MM.1S (cell line): Measurements from ENCODE around the gene CENPT.
"Not testable (repeated sequence)": the region's sequence is repeated elsewhere in the genome, so short reads cannot be mapped to it uniquely, and the experiment has no call there.

Source experiments
- DNase-seq: peaks from one replicate; pipeline ENCODE4 v3.0.0-alpha.2; 2015
- H2AFZ ChIP-seq: fragments of 300-600 bp; sonication (generic); 2 replicates; pipeline ENCODE4 v1.6.0; 2016; ENCODE audit warnings: antibody characterized with exemption, low read length
- H3F3A ChIP-seq: fragments of 300-600 bp; sonication (generic); 2 replicates; pipeline ENCODE4 v1.6.1; 2016; ENCODE audit warnings: mild to moderate bottlenecking, antibody characterized with exemption, low read length, moderate library complexity, mixed read lengths; ENCODE audit not compliant: insufficient read depth
- H3K27ac ChIP-seq: fragments of 300-600 bp; sonication (generic); 2 replicates; pipeline ENCODE4 v1.5.1; 2016; ENCODE audit warnings: mild to moderate bottlenecking, low read length
- H3K27me3 ChIP-seq: fragments of 300-600 bp; sonication (generic); replicated peaks from 2 replicates; pipeline ENCODE4 v1.6.0; 2016; ENCODE audit warnings: low read length; ENCODE audit not compliant: insufficient read depth
- H3K36me3 ChIP-seq: fragments of 300-600 bp; sonication (generic); replicated peaks from 2 replicates; pipeline ENCODE4 v1.6.1; 2016; ENCODE audit warnings: mild to moderate bottlenecking, low read length, mixed read lengths; ENCODE audit not compliant: insufficient read depth
- H3K4me1 ChIP-seq: fragments of 300-600 bp; sonication (generic); 2 replicates; pipeline ENCODE4 v1.6.1; 2016; ENCODE audit warnings: low read length, mixed read lengths
- H3K4me2 ChIP-seq: fragments of 300-600 bp; sonication (generic); 2 replicates; pipeline ENCODE4 v1.6.0; 2016; ENCODE audit warnings: low read depth, low read length
- H3K4me3 ChIP-seq: fragments of 300-600 bp; sonication (generic); 2 replicates; pipeline ENCODE4 v1.5.1; 2016; ENCODE audit warnings: low read length, mixed read lengths
- H3K79me2 ChIP-seq: fragments of 300-600 bp; sonication (generic); 2 replicates; pipeline ENCODE4 v1.6.1; 2016; ENCODE audit warnings: mixed run types, low read length, mixed read lengths
- H3K9ac ChIP-seq: fragments of 300-600 bp; sonication (generic); 2 replicates; pipeline ENCODE4 v1.6.1; 2016; ENCODE audit warnings: low read length, mixed read lengths
- H3K9me2 ChIP-seq: fragments of 300-600 bp; sonication (generic); replicated peaks from 2 replicates; pipeline ENCODE4 v1.6.1; 2016; ENCODE audit warnings: mild to moderate bottlenecking, low read length, mixed read lengths; ENCODE audit not compliant: insufficient read depth
- H3K9me3 ChIP-seq: fragments of 300-600 bp; sonication (generic); replicated peaks from 2 replicates; pipeline ENCODE4 v1.6.1; 2016; ENCODE audit warnings: mild to moderate bottlenecking, low read length, mixed read lengths; ENCODE audit not compliant: insufficient read depth
- H4K20me1 ChIP-seq: fragments of 300-600 bp; sonication (generic); 2 replicates; pipeline ENCODE4 v1.6.1; 2016; ENCODE audit warnings: mild to moderate bottlenecking, low read length, moderate library complexity, mixed read lengths; ENCODE audit not compliant: insufficient read depth
- CTCF ChIP-seq: fragments of 300-600 bp; sonication (generic); IDR thresholded peaks from 2 replicates; pipeline ENCODE4 v1.5.1; 2016; ENCODE audit warnings: antibody characterized with exemption, low read length, mixed read lengths
- EZH2 ChIP-seq: fragments of 300-600 bp; sonication (generic); optimal IDR thresholded peaks from 2 replicates; pipeline ENCODE3; 2017; ENCODE audit warnings: low read depth, mild to moderate bottlenecking, antibody characterized with exemption, low read length, mixed read lengths
- EZH2phosphoT487 ChIP-seq: fragments of 300-600 bp; sonication (generic); IDR thresholded peaks from 2 replicates; pipeline ENCODE4 v1.6.1; 2018; ENCODE audit warnings: antibody characterized with exemption, low read length

CENPT gene

GRCh38 chr16:67841198-67841815 is 6.2 kb downstream of the CENPT start:
- peak overlapping the region; percentile 98 for H3K4me3 ChIP-seq
- TF ChIP-seq CTCF (no peak), EZH2 (no peak), EZH2phosphoT487 (no peak)
- H3K27ac ChIP-seq: no peak overlapping the region
- H4K20me1 ChIP-seq: no peaks in the 10 kb centered on the region
- no peak for DNase-seq
- no peaks in the 10 kb centered on the region for H3K36me3 ChIP-seq
- H3K9me3 ChIP-seq: no peaks in the 10 kb centered on the region
- H3K4me1 ChIP-seq: peaks cover 25% of the 10 kb centered on the region
- H3K4me2 ChIP-seq: peak overlapping the region; percentile 84
- H3K27me3 ChIP-seq: no peaks in the 10 kb centered on the region
- H2AFZ ChIP-seq: peak overlapping the region; percentile 99
- no peaks in the 10 kb centered on the region for H3K9me2 ChIP-seq
- H3K79me2 ChIP-seq: peaks cover 38% of the 10 kb centered on the region
- peaks cover 30% of the 10 kb centered on the region for H3F3A ChIP-seq
- H3K9ac ChIP-seq: peak overlapping the region; percentile 95; the same call in 1 of the 2 replicates

GRCh38 chr16:67837811-67838210 is 9.7 kb downstream of the CENPT start:
- Histone ChIP-seq H3K4me2 (no peak overlapping the region), H3K9me2 (no peaks in the 10 kb centered on the region)
- TF ChIP-seq CTCF (no peak), EZH2phosphoT487 (no peak), EZH2 (no peak)

GRCh38 chr16:67837190-67837589 is 10.3 kb downstream of the CENPT start:
- H3K9me2 ChIP-seq, H3K9ac ChIP-seq, H2AFZ ChIP-seq, DNase-seq, H3K27me3 ChIP-seq, H3K4me1 ChIP-seq, H3F3A ChIP-seq, H3K27ac ChIP-seq, H3K4me3 ChIP-seq, H3K36me3 ChIP-seq, H3K4me2 ChIP-seq, H3K9me3 ChIP-seq, H4K20me1 ChIP-seq: not testable (repeated sequence)
- H3K79me2 ChIP-seq: peaks cover 14% of the 10 kb centered on the region

More at GRCh38 chr16:67837811-67838210, 9.7 kb downstream of the CENPT start:
- no peak for DNase-seq
- H2AFZ ChIP-seq: no peak overlapping the region
- no peaks in the 10 kb centered on the region for H4K20me1 ChIP-seq
- H3K36me3 ChIP-seq: no peaks in the 10 kb centered on the region
- peaks cover 5% of the 10 kb centered on the region for H3K4me1 ChIP-seq
- peaks cover 5% of the 10 kb centered on the region for H3F3A ChIP-seq
- H3K27ac ChIP-seq: no peak overlapping the region
- no peaks in the 10 kb centered on the region for H3K27me3 ChIP-seq
- H3K9ac ChIP-seq: no peak overlapping the region
- no peak overlapping the region for H3K4me3 ChIP-seq
- H3K9me3 ChIP-seq: no peaks in the 10 kb centered on the region
- peaks cover 13% of the 10 kb centered on the region for H3K79me2 ChIP-seq

- Histone ChIP-seq H3K9me2 (no peaks in the 10 kb centered on the region), H3K9me3 (no peaks in the 10 kb centered on the region), H3K4me1 (no peaks in the 10 kb centered on the region), H4K20me1 (no peaks in the 10 kb centered on the region), H3K4me3 (peak overlapping the region; percentile 77), H2AFZ (peak overlapping the region; percentile 55), H3K9ac (no peak overlapping the region; the same call in 1 of the 2 replicates), H3K27ac (no peak overlapping the region), H3F3A (no peaks in the 10 kb centered on the region), H3K4me2 (peak overlapping the region; percentile 56), H3K79me2 (peaks cover 19% of the 10 kb centered on the region), H3K36me3 (no peaks in the 10 kb centered on the region), H3K27me3 (no peaks in the 10 kb centered on the region)
- DNase-seq: no peak
- no peak for TF ChIP-seq EZH2
- no peak for TF ChIP-seq EZH2phosphoT487
- no peak for TF ChIP-seq CTCF
Observed at GRCh38 chr16:67834242-67834614, 13.3 kb downstream of the CENPT start.
